HUDEP-2 (cell line): ENCODE data around the gene WDSUB1.

Source experiments
- DNase-seq, 76 experiments: peaks; one replicate each; lab custom pipeline; 2025; ENCODE audit not compliant: unreplicated experiment in 76 of 76; lab: John Stamatoyannopoulos, UW

Gene WDSUB1

GRCh38 chr2:159199761-159200465 is 86.6 kb downstream of the WDSUB1 start:
- no peak for DNase-seq

GRCh38 chr2:159199236-159199635 is 87.3 kb downstream of the WDSUB1 start:
- no peak for DNase-seq

GRCh38 chr2:159196393-159196925 is 90.0 kb downstream of the WDSUB1 start:
- DNase-seq, result no peak

- no peak for DNase-seq
Measured at GRCh38 chr2:159195697-159196096, 90.8 kb downstream of the WDSUB1 start.

GRCh38 chr2:159194241-159194640 is 92.3 kb downstream of the WDSUB1 start:
- DNase-seq, result no peak

DNA sequence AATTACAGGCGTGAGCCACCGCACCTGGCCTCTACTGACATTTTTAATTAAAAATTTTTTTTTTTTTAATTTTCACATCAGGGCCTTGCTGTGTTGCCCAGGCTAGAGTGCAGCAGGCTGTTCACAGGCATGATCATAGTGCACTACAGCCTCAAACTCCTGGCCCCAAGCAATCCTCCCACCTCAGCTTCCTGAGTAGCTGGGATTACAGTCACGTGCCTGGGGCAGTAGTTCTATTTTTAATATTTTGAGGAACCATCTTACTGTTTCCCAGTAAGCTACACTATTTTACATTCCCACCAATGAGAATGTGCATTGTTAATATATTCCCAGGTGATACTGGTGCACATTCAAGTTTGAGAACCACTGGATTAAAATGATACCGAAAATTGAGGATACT is 92.7 kb downstream of the WDSUB1 start:
- no peak for DNase-seq

- no peak for DNase-seq
Measured at GRCh38 chr2:159192371-159192918, 94.1 kb downstream of the WDSUB1 start.

DNA sequence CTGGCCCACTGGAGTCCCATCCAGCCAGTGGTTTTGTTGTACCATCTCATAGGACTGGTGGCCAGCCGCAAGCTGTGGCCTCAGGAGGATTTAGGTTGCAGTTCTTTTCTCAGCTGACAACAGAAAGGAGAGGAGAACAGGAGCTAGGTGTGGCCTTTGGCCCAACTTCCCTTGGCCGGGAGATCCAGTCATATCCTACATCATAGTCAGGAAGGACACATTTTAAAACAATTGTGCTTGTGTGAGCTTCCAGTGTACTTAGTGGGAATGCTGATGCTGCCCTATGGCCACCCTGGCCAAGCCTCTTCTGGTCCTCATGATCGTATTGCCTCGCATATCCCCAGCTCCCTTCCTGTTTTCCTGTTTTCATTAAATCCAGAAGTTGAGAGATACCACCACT is 98.1 kb downstream of the WDSUB1 start:
- DNase-seq, result no peak

- no peak for DNase-seq
Measured at GRCh38 chr2:159187106-159187505, 99.4 kb downstream of the WDSUB1 start.

- no peak for DNase-seq
Measured at GRCh38 chr2:159186462-159186861, 100.0 kb downstream of the WDSUB1 start.
